ENCODE results near the gene P2RY4. TPM values are rescaled to one million over a fixed set of nuclear protein-coding genes. Genes with fewer than 3 reads are reported as not detected.

P2RY4 gene
- total RNA-seq, 1 experiment from 2014 or later: not detected

DNA sequence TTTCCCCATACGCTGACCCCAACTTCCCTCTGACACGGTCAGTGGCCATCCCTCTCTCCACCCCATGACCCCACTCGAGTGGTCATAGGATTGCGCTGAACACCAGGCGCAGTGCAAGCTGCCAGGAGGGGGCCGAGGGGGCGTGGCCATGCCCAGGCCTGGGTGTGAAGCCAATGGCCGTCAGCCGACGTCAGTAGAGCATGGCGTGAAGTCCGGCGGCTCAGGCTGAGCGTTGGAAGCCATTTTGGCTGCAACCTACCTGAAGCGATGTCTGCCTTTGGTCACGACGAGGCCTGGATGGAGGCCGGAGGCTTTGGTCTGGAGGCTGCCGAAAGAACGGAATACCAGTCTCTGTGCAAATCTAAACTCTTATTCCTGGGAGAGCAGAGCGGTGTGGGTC lies 21.9 kb upstream of the P2RY4 start, which contains the start of gene RAB41:
TSS of gene RAB41 (plus strand) at position 222 of the 400 bp plus-strand sequence. CDS start at position 268, 46 bp downstream.
- H3K27ac ChIP-seq (ENCODE audit: low read length): no peak within 1 kb of the TSS
- intact Hi-C loops (cut with micrococcal nuclease; ENCODE audit: unreplicated experiment) (no loop called here), in situ Hi-C loops (cut with HindIII; ENCODE audit: low pct_unique_long_range_greater_than_20kb, low sequenced_read_pairs) (no loop called here)
- ATAC-seq (no peak), DNase-seq (ENCODE audit: low read depth, low spot score) (no peak)
- no peak within 1 kb of the TSS for H3K4me3 ChIP-seq (ENCODE audit: low read depth in 2 of 2, low read length in 2 of 2)
- ChIA-PET POLR2A (no interaction called here), CTCF (no interaction called here)
- no peaks in the 10 kb centered on the region for H3K4me1 ChIP-seq (ENCODE audit: control insufficient read depth, insufficient read depth, low read length)
- no peaks in the 10 kb centered on the region for H3K9me3 ChIP-seq (ENCODE audit: control insufficient read depth, insufficient read depth, low read depth, low read length)
- H3K36me3 ChIP-seq (ENCODE audit: control insufficient read depth, insufficient read depth, low read length): 0 out of 2 replicates have a peak, but pooled peaks cover under 1% of the 10 kb centered on the region
- no peak for TF ChIP-seq REST (IDR thresholded peaks at IDR 0.05; ENCODE audit: insufficient read depth in 1 of 2, low read depth in 2 of 2, low read length in 1 of 2)
- TF ChIP-seq, protein P1, sequence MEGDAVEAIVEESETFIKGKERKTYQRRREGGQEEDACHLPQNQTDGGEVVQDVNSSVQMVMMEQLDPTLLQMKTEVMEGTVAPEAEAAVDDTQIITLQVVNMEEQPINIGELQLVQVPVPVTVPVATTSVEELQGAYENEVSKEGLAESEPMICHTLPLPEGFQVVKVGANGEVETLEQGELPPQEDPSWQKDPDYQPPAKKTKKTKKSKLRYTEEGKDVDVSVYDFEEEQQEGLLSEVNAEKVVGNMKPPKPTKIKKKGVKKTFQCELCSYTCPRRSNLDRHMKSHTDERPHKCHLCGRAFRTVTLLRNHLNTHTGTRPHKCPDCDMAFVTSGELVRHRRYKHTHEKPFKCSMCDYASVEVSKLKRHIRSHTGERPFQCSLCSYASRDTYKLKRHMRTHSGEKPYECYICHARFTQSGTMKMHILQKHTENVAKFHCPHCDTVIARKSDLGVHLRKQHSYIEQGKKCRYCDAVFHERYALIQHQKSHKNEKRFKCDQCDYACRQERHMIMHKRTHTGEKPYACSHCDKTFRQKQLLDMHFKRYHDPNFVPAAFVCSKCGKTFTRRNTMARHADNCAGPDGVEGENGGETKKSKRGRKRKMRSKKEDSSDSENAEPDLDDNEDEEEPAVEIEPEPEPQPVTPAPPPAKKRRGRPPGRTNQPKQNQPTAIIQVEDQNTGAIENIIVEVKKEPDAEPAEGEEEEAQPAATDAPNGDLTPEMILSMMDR (IDR thresholded peaks at IDR 0.05): no peak
- no peak for TF ChIP-seq POLR2AphosphoS5 (IDR thresholded peaks at IDR 0.05; ENCODE audit: low read depth, low read length)
- no peak for TF ChIP-seq SIN3A (IDR thresholded peaks at IDR 0.05; ENCODE audit: borderline replicate concordance, insufficient read depth, low read depth, low read length)
- no peak for TF ChIP-seq TCF7L2 (IDR thresholded peaks at IDR 0.05; ENCODE audit: low read depth, low read length)
- H3K27me3 ChIP-seq (ENCODE audit: control insufficient read depth, insufficient read depth, low read length): no peaks in the 10 kb centered on the region
- BruUV-seq (replicated peaks): no TSS peak

DNA sequence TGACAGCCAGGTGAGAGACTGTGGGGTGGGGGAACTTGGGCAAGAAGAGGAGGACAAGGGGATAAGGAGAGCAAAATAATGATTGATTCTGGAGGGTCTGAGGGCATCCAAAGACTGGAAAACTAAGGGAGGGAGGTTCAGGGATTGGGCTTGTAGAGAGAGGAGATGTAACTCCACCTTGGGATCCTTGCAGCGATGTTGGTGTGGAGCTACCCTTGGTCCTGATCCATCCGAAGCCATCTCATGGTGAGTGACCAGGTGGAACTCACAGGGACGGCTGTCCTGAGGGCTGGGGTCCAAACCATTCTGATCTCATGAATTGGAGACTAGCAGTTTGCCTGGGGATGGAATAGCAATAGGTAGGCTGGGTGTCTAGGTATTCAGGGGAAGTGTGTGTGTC lies 20.6 kb upstream of the P2RY4 start:
- TF ChIP-seq, protein P1 (IDR thresholded peaks at IDR 0.05): no peak
- TF ChIP-seq SIN3A (IDR thresholded peaks at IDR 0.05; ENCODE audit: borderline replicate concordance, insufficient read depth, low read depth, low read length): no peak
- TF ChIP-seq REST (IDR thresholded peaks at IDR 0.05; ENCODE audit: insufficient read depth in 1 of 2, low read depth in 2 of 2, low read length in 1 of 2): peak; percentile 29 to 51; a peak in 1 of 4 replicates
- no peak for TF ChIP-seq POLR2AphosphoS5 (IDR thresholded peaks at IDR 0.05; ENCODE audit: low read depth, low read length)
- Histone ChIP-seq H3K9me3 (ENCODE audit: control insufficient read depth, insufficient read depth, low read depth, low read length) (no peaks in the 10 kb centered on the region), H3K27me3 (ENCODE audit: control insufficient read depth, insufficient read depth, low read length) (no peaks in the 10 kb centered on the region), H3K4me1 (ENCODE audit: control insufficient read depth, insufficient read depth, low read length) (no peaks in the 10 kb centered on the region), H3K36me3 (ENCODE audit: control insufficient read depth, insufficient read depth, low read length) (no peaks in the 10 kb centered on the region), H3K27ac (ENCODE audit: low read length) (no peak overlapping the region), H3K4me3 (ENCODE audit: low read depth in 2 of 2, low read length in 2 of 2) (no peak overlapping the region)
- POLR2A ChIA-PET: no interaction called here
- BruUV-seq (replicated peaks): no TSS peak
- in situ Hi-C loops (cut with HindIII; ENCODE audit: low pct_unique_long_range_greater_than_20kb, low sequenced_read_pairs) (no loop called here), intact Hi-C loops (cut with micrococcal nuclease; ENCODE audit: unreplicated experiment) (no loop called here)
- CTCF ChIA-PET: no interaction called here
- ATAC-seq (no peak), DNase-seq (ENCODE audit: low read depth, low spot score) (no peak)

Measured in Panc1 (cell line).